ENCODE data around the gene NDUFA11. TPM values are rescaled to one million over a fixed set of nuclear protein-coding genes. Genes with fewer than 3 reads are reported as not detected.
A peak's percentile ranks its signal among the peaks of the same experiment; 100 is the strongest.

The NDUFA11 gene
- total RNA-seq, 5 donors from 2014 or later (not counting 1 experiment from before 2014, with no cell fraction given) = 106 to 198 (median 185) TPM

DNA sequence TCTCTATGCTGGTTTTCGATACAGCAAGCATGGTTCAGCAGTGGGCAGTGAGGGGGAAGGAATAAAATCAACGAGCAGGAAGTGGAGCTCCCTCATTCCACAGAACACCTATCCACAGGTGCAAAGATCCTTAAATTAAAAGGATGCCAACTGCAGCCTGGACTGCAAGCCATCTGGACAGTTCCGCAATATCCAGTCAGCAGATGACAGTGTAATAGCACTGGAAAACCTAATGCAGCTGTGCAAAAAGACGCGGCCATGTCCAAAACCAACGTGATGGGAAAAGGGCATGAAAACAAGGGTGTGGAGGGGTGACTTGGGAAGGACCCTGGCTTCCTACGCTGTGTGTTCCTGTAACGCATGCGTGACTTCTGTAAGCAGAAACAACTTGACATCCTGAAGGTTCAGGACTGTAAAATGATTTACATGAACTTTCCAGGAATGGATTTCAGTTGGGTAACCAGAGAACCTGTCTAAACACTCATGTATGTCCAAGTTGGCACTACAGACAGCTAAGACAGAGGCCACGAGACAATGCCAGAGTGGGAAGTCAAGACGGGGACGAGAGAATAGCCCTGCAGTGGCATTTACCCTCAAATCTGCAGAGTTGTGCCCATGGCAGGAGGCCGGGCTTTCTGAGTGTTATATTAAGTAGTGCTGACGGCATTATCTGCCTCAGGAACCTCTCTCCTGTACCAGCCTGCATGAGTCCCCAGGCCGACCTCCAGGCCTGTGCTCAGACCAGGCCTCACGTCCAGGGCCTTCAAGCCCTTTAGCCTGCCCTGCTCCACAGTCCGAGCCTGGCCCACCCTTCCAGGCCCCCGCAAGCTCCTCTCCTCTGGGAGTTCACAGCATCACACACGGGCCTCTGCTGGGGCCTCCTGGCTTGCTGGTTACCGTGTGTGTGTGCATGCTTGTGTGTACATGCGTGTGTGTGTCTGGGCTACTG lies 36.9 kb upstream of the NDUFA11 start:
- Mint-ChIP-seq H3K27ac (no peak overlapping the region), H3K9me3 (no peaks in the 10 kb centered on the region), H3K4me1 (peaks cover 17 to 28% (median 24%) of the 10 kb centered on the region in 3 donors), H3K4me3 (no peak overlapping the region), H3K27me3 (no peaks in the 10 kb centered on the region), H3K36me3 (peaks cover 27% of the 10 kb centered on the region)
- ChIA-PET CTCF (no interaction called here), POLR2A (no interaction called here)
- Histone ChIP-seq H3K4me1 (ENCODE audit: control insufficient read depth in 1 of 2, extremely low read depth in 1 of 2, insufficient read depth in 2 of 2, low read length in 2 of 2) (peaks cover 0 to 14% of the 10 kb centered on the region in 2 experiments), H3K27ac (ENCODE audit: low read length) (no peak overlapping the region), H3K9me3 (no peaks in the 10 kb centered on the region), H3K27me3 (replicated peaks in 1 of 2; ENCODE audit: control insufficient read depth in 2 of 2, extremely low read depth in 1 of 2, insufficient read depth in 2 of 2, low read length in 1 of 2) (no peaks in the 10 kb centered on the region), H3K36me3 (ENCODE audit: control insufficient read depth in 2 of 2, extremely low read depth in 1 of 2, insufficient read depth in 1 of 2, low read length in 1 of 2) (peaks cover 17 to 56% of the 10 kb centered on the region in 2 donors), H3K4me3 (ENCODE audit: control insufficient read depth in 1 of 2, extremely low read depth in 1 of 2, low read length in 1 of 2) (no peak overlapping the region)
- DNase-seq (no peak), ATAC-seq (replicated peaks in 1 of 4) (no peak)
- 99% methylated on average over 12 of the region's 21 CpGs for WGBS (ENCODE audit: insufficient coverage)

DNA sequence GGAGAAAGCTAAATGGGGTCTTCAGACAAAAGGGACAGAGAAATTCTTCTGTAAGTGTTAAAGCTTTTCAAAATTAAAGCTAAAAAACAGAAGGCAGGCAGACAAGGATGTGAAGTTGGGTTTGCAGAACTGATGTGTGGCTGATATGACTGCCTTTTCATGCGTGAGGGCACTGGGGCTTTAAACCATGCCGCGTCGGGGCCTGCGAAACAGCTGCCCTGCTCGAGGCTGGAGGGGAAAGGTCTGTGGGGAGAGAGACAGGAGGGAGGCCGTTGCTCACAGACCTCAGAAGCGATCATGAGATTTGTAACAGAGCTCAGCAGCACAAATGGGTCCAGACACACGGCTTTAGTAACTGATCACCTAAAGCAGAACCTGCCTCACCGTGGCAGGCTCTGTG lies 34.0 kb upstream of the NDUFA11 start:
- peaks cover 22 to 76% of the 10 kb centered on the region in 2 donors for H3K36me3 ChIP-seq (ENCODE audit: control insufficient read depth in 2 of 2, extremely low read depth in 1 of 2, insufficient read depth in 1 of 2, low read length in 1 of 2)
- 97% methylated on average over 6 of the region's 10 CpGs for WGBS (ENCODE audit: insufficient coverage)
- POLR2A ChIA-PET = no interaction called here

DNA sequence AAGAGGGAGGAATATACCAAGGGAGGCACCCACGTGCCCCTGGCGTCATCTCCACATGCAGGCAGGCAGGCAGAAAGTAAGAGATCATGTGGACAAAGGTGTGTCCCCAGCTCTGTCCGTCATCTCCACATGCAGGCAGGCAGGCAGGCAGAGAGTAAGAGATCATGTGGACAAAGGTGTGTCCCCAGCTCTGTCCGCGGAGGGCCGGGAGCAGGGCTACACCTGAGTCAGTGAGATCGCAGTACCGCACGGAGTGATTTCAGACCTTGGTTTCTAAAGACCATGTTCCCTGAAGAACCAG lies 32.7 kb upstream of the NDUFA11 start:
- H3K27ac ChIP-seq (ENCODE audit: low read length) = no peak overlapping the region
- H3K4me1 ChIP-seq (ENCODE audit: control insufficient read depth in 1 of 2, extremely low read depth in 1 of 2, insufficient read depth in 2 of 2, low read length in 2 of 2) = no peaks in the 10 kb centered on the region
- no peak for ATAC-seq (replicated peaks in 1 of 4)
- 100% methylated on average over 9 of the region's 9 CpGs for WGBS (ENCODE audit: insufficient coverage)
- no peaks in the 10 kb centered on the region for H3K27me3 ChIP-seq (replicated peaks in 1 of 2; ENCODE audit: control insufficient read depth in 2 of 2, extremely low read depth in 1 of 2, insufficient read depth in 2 of 2, low read length in 1 of 2)
- CTCF ChIA-PET = interaction anchor here in 1 of 2 donors (0.5 to 0.7 kb wide), 2 partner anchors 28 to 1098 kb away, joined by 6 read pairs; no protein-coding TSS in a partner anchor
- DNase-seq = no peak
- no peaks in the 10 kb centered on the region for H3K27me3 Mint-ChIP-seq
- no peak overlapping the region for H3K4me3 Mint-ChIP-seq
- POLR2A ChIA-PET = no interaction called here
- peaks cover 32% of the 10 kb centered on the region for H3K36me3 Mint-ChIP-seq
- H3K27ac Mint-ChIP-seq = no peak overlapping the region
- peaks cover 2 to 27% (median 3%) of the 10 kb centered on the region in 3 donors for H3K4me1 Mint-ChIP-seq
- no peak overlapping the region for H3K4me3 ChIP-seq (ENCODE audit: control insufficient read depth in 1 of 2, extremely low read depth in 1 of 2, low read length in 1 of 2)
- no peaks in the 10 kb centered on the region for H3K9me3 ChIP-seq
- no peaks in the 10 kb centered on the region for H3K9me3 Mint-ChIP-seq
- H3K36me3 ChIP-seq (ENCODE audit: control insufficient read depth in 2 of 2, extremely low read depth in 1 of 2, insufficient read depth in 1 of 2, low read length in 1 of 2) = peaks cover 23 to 83% of the 10 kb centered on the region in 2 donors

More for the DNA sequence above, 34.0 kb upstream of the NDUFA11 start:
- H3K9me3 Mint-ChIP-seq = no peaks in the 10 kb centered on the region
- H3K36me3 Mint-ChIP-seq = peaks cover 32% of the 10 kb centered on the region
- H3K4me1 ChIP-seq (ENCODE audit: control insufficient read depth in 1 of 2, extremely low read depth in 1 of 2, insufficient read depth in 2 of 2, low read length in 2 of 2) = peaks cover 0 to 5% of the 10 kb centered on the region in 2 experiments
- H3K27me3 ChIP-seq (replicated peaks in 1 of 2; ENCODE audit: control insufficient read depth in 2 of 2, extremely low read depth in 1 of 2, insufficient read depth in 2 of 2, low read length in 1 of 2) = no peaks in the 10 kb centered on the region
- H3K27me3 Mint-ChIP-seq = no peaks in the 10 kb centered on the region
- no peak overlapping the region for H3K4me3 ChIP-seq (ENCODE audit: control insufficient read depth in 1 of 2, extremely low read depth in 1 of 2, low read length in 1 of 2)
- DNase-seq (no peak), ATAC-seq (replicated peaks in 1 of 4) (no peak)
- H3K4me3 Mint-ChIP-seq = no peak overlapping the region
- CTCF ChIA-PET = interaction anchor here in 1 of 2 donors (0.5 kb wide), 1 partner anchor 527 kb away, joined by 7 read pairs; no protein-coding TSS in a partner anchor
- H3K27ac Mint-ChIP-seq = no peak overlapping the region
- peaks cover 2 to 27% (median 4%) of the 10 kb centered on the region in 3 donors for H3K4me1 Mint-ChIP-seq
- H3K27ac ChIP-seq (ENCODE audit: low read length) = no peak overlapping the region
- H3K9me3 ChIP-seq = no peaks in the 10 kb centered on the region

DNA sequence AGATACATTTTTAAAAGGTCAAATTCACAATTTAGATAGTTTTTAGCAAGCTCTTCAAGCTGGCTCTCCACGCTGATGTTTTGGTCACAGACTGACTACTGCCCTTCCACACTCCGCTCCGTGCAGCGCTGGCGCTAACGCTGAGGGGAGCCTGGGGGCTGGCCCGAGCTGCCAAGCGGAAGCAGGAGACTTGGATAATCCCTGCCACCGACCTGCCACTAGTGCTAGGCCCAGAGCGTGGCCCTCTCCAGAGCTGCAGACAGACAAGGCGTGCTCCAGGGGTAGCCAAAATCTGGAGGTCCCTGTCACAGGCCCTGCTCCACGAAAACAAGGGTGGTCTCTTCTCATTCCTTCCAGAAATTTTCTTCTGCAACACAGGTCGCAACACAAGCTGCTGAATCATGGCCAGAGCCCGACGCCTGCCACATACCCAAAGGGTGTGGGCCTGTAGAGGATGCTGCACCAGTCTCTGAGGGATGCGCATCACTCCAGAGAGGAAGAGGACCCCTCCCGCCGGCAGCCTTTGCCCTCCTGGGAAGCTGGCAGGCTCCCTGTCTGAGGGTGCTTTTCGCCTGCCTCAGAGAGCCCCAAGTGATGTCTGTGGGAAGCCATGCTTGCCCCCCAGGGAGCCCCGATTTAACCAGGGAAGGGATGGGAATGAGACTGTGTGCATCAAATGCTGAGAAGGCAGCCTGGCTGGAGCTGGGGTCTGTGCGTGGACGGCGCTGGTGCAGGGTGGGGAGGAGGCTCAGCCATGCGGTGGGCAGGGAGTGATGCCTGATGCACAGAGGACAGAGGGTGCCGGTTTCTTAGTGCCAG lies 32.1 kb upstream of the NDUFA11 start:
- Mint-ChIP-seq H3K27ac (no peak overlapping the region), H3K36me3 (peaks cover 38% of the 10 kb centered on the region), H3K9me3 (no peaks in the 10 kb centered on the region), H3K4me1 (peaks cover 2 to 27% (median 3%) of the 10 kb centered on the region in 3 donors), H3K4me3 (no peak overlapping the region), H3K27me3 (no peaks in the 10 kb centered on the region)
- no peak for ATAC-seq (replicated peaks in 1 of 4)
- ChIA-PET CTCF (interaction anchor here (0.5 to 0.9 kb wide), 2 partner anchors 132 to 1098 kb away, joined by 3 to 6 read pairs; no protein-coding TSS in a partner anchor), POLR2A (no interaction called here)
- Histone ChIP-seq H3K9me3 (no peaks in the 10 kb centered on the region), H3K4me1 (ENCODE audit: control insufficient read depth in 1 of 2, extremely low read depth in 1 of 2, insufficient read depth in 2 of 2, low read length in 2 of 2) (no peaks in the 10 kb centered on the region), H3K27me3 (replicated peaks in 1 of 2; ENCODE audit: control insufficient read depth in 2 of 2, extremely low read depth in 1 of 2, insufficient read depth in 2 of 2, low read length in 1 of 2) (no peaks in the 10 kb centered on the region), H3K4me3 (ENCODE audit: control insufficient read depth in 1 of 2, extremely low read depth in 1 of 2, low read length in 1 of 2) (no peak overlapping the region), H3K27ac (ENCODE audit: low read length) (no peak overlapping the region), H3K36me3 (ENCODE audit: control insufficient read depth in 2 of 2, extremely low read depth in 1 of 2, insufficient read depth in 1 of 2, low read length in 1 of 2) (peaks cover 27 to 83% of the 10 kb centered on the region in 2 donors)
- no peak for DNase-seq
- WGBS (ENCODE audit: insufficient coverage) = 99% methylated on average over 21 of the region's 25 CpGs

DNA sequence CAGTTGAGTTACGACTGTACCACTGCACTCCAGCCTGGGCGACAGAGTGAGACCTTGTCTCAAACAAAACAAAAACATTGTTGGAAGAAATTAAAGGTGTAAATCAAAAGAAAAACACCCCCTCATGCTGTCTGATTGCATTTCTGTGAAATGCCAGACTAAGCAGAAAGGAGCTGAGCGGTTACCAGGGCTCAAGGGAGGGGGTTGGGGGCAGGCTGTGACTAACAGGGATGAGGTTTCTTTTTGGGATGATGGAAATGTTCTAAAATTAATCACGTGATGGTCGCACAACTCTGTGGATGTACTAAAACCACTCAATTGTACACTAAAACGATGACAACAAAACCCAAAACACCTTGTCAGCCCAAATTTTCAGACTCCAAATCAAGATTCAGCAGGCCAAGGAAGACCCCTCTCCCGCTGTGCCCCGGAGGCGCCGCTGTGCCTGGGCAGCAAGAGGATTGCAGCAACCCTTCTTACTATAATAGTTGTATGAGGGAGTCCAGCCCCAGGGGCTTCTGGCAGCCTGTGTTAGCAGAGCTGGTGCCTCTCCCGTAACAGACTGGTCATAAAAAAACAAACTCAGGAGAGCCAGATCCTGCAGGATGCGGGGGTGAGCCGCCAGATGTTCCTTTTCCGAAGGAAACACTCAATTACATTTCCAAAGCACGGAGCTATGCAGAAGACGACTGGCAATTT lies 31.3 kb upstream of the NDUFA11 start:
- WGBS (ENCODE audit: insufficient coverage) = 94% methylated on average over 7 of the region's 16 CpGs

DNA sequence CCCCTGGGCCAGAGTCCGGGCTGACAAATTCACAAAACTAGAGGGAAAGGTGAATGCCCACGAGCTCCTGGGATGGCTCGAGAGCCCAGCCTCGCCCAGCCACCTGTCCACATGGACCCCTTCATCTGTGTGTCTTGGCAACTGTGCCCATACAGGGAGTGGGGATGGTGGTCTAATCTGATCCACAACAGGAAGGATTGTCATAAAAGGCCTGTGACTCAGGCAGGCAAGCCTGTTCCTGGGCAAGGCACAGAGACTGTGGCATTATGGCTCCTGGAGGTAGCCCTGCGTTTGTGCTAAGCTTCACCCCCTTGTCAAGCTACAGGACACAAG lies 30.4 kb upstream of the NDUFA11 start:
- no peaks in the 10 kb centered on the region for H3K27me3 Mint-ChIP-seq
- Histone ChIP-seq H3K27me3 (replicated peaks in 1 of 2; ENCODE audit: control insufficient read depth in 2 of 2, extremely low read depth in 1 of 2, insufficient read depth in 2 of 2, low read length in 1 of 2) (no peaks in the 10 kb centered on the region), H3K9me3 (no peaks in the 10 kb centered on the region), H3K36me3 (ENCODE audit: control insufficient read depth in 2 of 2, extremely low read depth in 1 of 2, insufficient read depth in 1 of 2, low read length in 1 of 2) (peaks cover 24 to 84% of the 10 kb centered on the region in 2 donors), H3K27ac (ENCODE audit: low read length) (no peak overlapping the region), H3K4me1 (ENCODE audit: control insufficient read depth in 1 of 2, extremely low read depth in 1 of 2, insufficient read depth in 2 of 2, low read length in 2 of 2) (no peaks in the 10 kb centered on the region), H3K4me3 (ENCODE audit: control insufficient read depth in 1 of 2, extremely low read depth in 1 of 2, low read length in 1 of 2) (no peak overlapping the region)
- 100% methylated on average over 5 of the region's 5 CpGs for WGBS (ENCODE audit: insufficient coverage)
- POLR2A ChIA-PET = no interaction called here
- CTCF ChIA-PET = interaction anchor here in 1 of 2 donors (0.7 kb wide), 1 partner anchor 213 kb away, joined by 3 read pairs; no protein-coding TSS in a partner anchor
- no peak overlapping the region for H3K27ac Mint-ChIP-seq
- ATAC-seq (replicated peaks in 1 of 4) (no peak), DNase-seq (no peak)
- H3K4me1 Mint-ChIP-seq = peaks cover 2 to 27% (median 3%) of the 10 kb centered on the region in 3 donors
- no peaks in the 10 kb centered on the region for H3K9me3 Mint-ChIP-seq
- H3K4me3 Mint-ChIP-seq = no peak overlapping the region
- peaks cover 29% of the 10 kb centered on the region for H3K36me3 Mint-ChIP-seq

More for the DNA sequence above, 31.3 kb upstream of the NDUFA11 start:
- H3K9me3 Mint-ChIP-seq = no peaks in the 10 kb centered on the region
- Histone ChIP-seq H3K4me3 (ENCODE audit: control insufficient read depth in 1 of 2, extremely low read depth in 1 of 2, low read length in 1 of 2) (no peak overlapping the region), H3K27ac (ENCODE audit: low read length) (no peak overlapping the region), H3K9me3 (no peaks in the 10 kb centered on the region), H3K36me3 (ENCODE audit: control insufficient read depth in 2 of 2, extremely low read depth in 1 of 2, insufficient read depth in 1 of 2, low read length in 1 of 2) (peaks cover 20 to 83% of the 10 kb centered on the region in 2 donors), H3K4me1 (ENCODE audit: control insufficient read depth in 1 of 2, extremely low read depth in 1 of 2, insufficient read depth in 2 of 2, low read length in 2 of 2) (no peaks in the 10 kb centered on the region), H3K27me3 (replicated peaks in 1 of 2; ENCODE audit: control insufficient read depth in 2 of 2, extremely low read depth in 1 of 2, insufficient read depth in 2 of 2, low read length in 1 of 2) (no peaks in the 10 kb centered on the region)
- peaks cover 2 to 27% (median 3%) of the 10 kb centered on the region in 3 donors for H3K4me1 Mint-ChIP-seq
- CTCF ChIA-PET = interaction anchor here in 1 of 2 donors (0.9 kb wide), 1 partner anchor 131 kb away, joined by 3 read pairs; no protein-coding TSS in a partner anchor
- POLR2A ChIA-PET = no interaction called here
- peak overlapping the region in 1 of 2 donors; percentile 31 for H3K27ac Mint-ChIP-seq
- no peak overlapping the region for H3K4me3 Mint-ChIP-seq
- DNase-seq = no peak
- peaks cover 32% of the 10 kb centered on the region for H3K36me3 Mint-ChIP-seq
- no peak for ATAC-seq (replicated peaks in 1 of 4)
- H3K27me3 Mint-ChIP-seq = no peaks in the 10 kb centered on the region
